ENCODE results near the gene GRIN2D.

The GRIN2D gene

DNA sequence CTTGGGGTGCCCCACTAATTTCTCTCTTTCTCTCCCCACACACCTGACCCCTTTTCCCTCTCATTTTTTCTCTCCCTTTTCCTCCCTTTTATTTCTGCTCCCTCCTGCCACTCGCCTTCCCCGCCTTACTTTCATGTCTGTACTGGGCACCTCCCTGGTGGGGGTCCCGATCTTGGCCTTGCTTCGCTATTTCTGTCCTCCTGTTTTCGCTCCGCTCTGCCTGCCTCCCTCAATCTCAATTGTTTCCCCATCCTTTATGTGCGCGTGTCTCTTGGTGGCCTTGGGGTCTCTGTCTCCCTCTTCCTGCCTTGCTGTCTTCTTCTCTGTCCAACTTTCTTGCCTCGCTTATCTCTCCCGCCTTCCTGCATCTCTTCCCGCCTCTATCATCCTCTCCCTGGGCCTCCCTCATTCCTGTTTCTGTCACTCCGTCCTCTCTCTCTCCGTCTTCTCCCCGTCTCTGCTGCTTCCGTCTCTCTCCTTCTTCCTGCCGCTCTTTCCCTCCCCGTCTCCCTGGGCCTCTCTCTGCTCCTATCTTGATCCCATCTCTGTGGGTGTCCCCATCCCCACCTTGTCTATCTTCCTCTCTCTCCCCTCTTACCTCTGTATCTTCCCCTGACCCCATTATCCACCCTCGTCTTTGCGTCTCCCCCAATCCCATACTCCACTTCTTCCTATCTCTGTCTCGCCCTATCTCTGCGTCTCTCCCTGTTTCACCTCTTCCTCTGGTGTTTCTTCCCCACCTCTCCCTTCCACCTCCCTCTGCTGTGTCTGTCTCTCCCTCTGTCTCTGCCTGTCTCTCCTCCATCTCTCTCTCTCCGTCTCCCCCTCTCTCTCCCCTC, 4.0 kb downstream of the GRIN2D start:
- no peak for DNase-seq
- no peak for TF ChIP-seq POLR2A (IDR thresholded peaks at IDR 0.05; ENCODE audit: low read length)
- no peak for TF ChIP-seq GATA1 (IDR thresholded peaks at IDR 0.05; ENCODE audit: low read depth, low read length)

DNA sequence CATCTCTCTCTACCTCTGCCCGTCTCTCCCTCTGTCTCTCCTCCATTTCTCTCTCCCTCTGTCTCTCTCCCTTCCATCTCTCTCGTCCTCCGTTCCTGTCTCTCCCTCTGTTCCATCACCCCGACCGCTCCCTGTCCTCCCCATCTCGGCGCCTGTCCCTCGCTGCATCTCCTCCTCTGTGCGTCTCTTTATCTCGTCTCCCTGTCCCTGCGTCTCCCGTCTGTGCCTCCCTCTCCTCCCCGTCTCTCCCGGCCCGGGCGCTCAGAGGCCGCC, 4.6 kb downstream of the GRIN2D start:
- TF ChIP-seq GATA1 (IDR thresholded peaks at IDR 0.05; ENCODE audit: low read depth, low read length) (no peak), POLR2A (IDR thresholded peaks at IDR 0.05; ENCODE audit: low read length) (no peak)
- no peak for DNase-seq

DNA sequence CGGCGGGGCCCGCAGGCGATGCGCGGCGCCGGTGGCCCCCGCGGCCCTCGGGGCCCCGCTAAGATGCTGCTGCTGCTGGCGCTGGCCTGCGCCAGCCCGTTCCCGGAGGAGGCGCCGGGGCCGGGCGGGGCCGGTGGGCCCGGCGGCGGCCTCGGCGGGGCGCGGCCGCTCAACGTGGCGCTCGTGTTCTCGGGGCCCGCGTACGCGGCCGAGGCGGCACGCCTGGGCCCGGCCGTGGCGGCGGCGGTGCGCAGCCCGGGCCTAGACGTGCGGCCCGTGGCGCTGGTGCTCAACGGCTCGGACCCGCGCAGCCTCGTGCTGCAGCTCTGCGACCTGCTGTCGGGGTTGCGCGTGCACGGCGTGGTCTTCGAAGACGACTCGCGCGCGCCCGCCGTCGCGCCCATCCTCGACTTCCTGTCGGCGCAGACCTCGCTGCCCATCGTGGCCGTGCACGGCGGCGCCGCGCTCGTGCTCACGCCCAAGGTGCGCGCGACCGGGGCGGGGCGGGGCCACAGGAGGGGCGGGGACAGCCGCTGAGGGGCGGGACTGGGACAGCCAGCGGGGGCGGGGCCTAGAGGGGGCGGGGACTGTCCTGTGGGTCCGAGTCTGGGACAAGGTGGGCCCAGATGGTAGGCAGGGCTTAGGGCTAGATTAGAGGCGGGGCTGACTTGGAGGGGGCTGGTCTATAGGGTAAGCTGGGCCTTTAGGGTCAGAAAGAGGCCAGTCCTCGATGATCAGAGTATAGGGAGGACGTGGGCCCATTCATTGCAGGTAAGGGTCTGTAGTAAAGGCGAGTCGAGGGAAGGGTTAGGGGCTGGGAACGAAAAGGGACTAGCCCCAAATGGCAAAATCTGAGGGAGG, 5.1 kb downstream of the GRIN2D start:
- DNase-seq: peak; percentile 90 to 92
- TF ChIP-seq POLR2A (IDR thresholded peaks at IDR 0.05; ENCODE audit: low read length) (peak; percentile 35), GATA1 (IDR thresholded peaks at IDR 0.05; ENCODE audit: low read depth, low read length) (no peak)

DNA sequence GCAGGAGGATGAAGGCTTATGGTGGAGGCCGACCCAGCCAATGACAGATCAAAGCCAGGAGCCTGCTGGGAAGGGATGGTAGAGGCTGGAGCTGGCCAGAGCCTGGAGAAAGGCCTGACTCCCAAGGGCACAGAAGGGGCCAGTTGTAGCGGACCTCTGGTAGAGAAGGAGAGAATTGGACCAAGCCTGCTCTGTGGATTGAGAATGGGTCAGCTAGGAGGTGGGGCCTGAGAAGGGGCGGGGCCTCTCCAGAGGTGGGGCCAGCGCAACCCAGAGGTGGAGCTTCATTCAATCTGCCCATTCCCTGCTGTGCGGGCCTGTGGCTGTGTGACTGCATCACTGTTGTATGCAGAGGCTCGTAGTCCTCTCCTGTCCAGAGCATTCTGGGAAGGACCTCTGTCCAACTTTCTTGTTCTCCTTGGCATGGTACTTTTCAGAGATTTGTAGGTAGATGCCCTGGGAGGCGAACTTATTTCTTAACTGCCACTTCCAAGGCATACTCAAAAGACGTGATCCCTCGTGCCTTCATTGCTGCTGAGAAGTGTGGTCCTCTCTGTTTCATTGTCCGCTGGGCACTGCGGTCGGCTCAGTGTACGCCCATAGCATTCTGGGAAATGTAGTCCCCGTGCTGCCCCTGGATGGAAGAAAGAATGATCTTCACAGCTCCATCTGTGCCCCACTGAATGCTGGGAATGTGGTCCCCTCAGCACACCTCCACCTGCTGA, 6.7 kb downstream of the GRIN2D start:
- DNase-seq: peak in 1 of 2 experiments; percentile 59
- TF ChIP-seq GATA1 (IDR thresholded peaks at IDR 0.05; ENCODE audit: low read depth, low read length) (no peak), POLR2A (IDR thresholded peaks at IDR 0.05; ENCODE audit: low read length) (no peak)

DNA sequence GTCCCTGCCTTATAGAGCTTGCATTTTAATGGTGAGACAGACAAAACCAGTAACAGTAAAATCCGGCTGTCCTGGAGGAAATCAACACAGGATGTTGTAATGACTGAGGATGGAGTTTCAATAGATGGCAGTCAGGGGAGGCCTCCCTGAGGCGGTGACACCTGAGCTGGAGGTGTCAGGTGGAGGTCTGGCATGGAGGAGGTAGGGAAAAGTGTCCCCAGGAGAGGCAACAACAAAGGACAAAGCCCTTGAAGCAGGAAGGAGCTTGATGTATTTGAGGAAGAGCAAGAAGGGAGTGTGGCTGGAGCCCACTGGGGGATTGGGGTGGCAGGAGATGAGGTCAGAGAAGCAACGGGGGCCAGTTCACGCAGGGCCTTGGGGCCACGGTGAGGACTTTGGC, 7.8 kb downstream of the GRIN2D start:
- no peak for DNase-seq

DNA sequence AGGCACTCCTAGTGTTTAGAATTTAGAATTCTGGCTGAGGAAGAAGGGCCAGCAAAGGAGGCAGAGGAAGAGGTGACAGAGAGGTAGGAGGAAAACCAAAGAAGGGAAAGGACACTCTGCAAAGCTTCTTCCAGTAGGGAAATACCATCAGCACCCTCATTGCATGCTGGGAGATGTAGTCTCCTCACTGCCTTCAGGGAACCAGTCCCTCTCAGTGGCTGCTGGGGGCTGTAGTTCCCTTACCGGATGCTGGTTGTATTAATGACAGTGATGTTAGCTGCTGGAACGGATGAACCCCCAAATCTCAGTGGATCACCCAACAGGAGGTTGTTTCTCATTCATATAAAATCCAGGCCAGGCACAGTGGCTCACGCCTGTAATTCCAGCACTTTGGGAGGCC, 10.1 kb downstream of the GRIN2D start:
- TF ChIP-seq POLR2A (IDR thresholded peaks at IDR 0.05; ENCODE audit: low read length): no peak
- TF ChIP-seq GATA1 (IDR thresholded peaks at IDR 0.05; ENCODE audit: low read depth, low read length): no peak
- peak in 1 of 2 experiments; percentile 52 for DNase-seq

More for the DNA sequence above, 7.8 kb downstream of the GRIN2D start:
- TF ChIP-seq GATA1 (IDR thresholded peaks at IDR 0.05; ENCODE audit: low read depth, low read length) (no peak), POLR2A (IDR thresholded peaks at IDR 0.05; ENCODE audit: low read length) (no peak)

DNA sequence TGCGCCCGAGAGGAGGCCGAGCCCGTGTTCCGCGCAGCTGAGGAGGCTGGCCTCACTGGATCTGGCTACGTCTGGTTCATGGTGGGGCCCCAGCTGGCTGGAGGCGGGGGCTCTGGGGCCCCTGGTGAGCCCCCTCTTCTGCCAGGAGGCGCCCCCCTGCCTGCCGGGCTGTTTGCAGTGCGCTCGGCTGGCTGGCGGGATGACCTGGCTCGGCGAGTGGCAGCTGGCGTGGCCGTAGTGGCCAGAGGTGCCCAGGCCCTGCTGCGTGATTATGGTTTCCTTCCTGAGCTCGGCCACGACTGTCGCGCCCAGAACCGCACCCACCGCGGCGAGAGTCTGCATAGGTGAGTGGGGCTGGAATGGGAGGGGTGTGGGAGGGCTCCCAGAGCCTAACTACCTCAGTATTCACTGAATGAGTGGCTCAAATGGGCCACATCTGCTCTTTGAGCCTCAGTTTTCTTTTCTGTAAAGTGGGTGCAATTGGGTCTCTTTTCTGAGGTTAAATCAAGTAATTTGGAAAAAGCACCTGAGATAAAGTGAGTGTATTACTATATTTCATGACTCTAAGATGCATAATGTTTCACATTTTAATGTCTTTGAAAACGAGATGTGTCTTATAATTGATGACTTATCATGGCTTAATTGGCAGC, 11.7 kb downstream of the GRIN2D start:
- DNase-seq: no peak
- no peak for TF ChIP-seq POLR2A (IDR thresholded peaks at IDR 0.05; ENCODE audit: low read length)
- no peak for TF ChIP-seq GATA1 (IDR thresholded peaks at IDR 0.05; ENCODE audit: low read depth, low read length)

DNA sequence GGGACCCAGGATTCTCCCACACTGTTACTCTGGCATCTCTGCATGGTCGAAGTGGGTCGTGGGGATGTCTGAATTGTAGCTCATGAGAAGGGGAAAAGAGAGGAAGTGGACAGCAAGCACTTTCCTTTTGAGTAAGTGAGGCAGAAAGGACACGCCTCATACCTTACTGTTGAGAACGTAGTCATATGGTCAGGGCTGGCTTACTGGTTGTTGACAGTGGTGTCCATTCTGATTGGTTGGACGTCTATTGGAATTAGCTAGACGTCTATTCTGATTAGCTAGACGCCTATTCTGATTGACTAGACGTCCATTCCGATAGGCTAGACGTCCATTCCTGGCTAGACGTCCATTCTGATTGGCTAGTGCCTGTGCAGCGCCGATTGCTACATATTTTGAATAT, 12.4 kb downstream of the GRIN2D start:
- no peak for DNase-seq
- TF ChIP-seq POLR2A (IDR thresholded peaks at IDR 0.05; ENCODE audit: low read length) (no peak), GATA1 (IDR thresholded peaks at IDR 0.05; ENCODE audit: low read depth, low read length) (no peak)

DNA sequence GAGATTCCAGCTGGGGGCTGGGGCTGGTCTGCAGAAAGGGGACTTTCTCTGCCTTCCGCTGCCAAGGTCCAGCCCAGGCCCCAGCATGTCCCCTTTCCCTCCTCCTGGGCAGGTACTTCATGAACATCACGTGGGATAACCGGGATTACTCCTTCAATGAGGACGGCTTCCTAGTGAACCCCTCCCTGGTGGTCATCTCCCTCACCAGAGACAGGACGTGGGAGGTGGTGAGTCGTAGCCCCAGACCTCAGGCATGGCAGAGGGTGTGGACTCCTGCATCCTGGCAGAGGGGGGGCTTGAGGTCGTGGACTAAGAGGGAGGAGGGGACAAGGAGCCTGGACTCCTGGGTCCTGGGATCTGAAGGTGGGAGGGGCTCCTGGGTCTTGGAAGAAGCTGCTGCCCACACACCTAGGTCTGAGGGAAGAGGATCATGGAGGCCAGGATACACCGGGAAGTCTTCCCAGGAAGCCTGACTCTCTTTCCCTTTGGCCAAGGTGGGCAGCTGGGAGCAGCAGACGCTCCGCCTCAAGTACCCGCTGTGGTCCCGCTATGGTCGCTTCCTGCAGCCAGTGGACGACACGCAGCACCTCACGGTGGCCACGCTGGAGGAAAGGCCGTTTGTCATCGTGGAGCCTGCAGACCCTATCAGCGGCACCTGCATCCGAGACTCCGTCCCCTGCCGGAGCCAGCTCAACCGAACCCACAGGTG, 20.6 kb downstream of the GRIN2D start:
- no peak for TF ChIP-seq GATA1 (IDR thresholded peaks at IDR 0.05; ENCODE audit: low read depth, low read length)
- no peak for TF ChIP-seq POLR2A (IDR thresholded peaks at IDR 0.05; ENCODE audit: low read length)
- DNase-seq: no peak

DNA sequence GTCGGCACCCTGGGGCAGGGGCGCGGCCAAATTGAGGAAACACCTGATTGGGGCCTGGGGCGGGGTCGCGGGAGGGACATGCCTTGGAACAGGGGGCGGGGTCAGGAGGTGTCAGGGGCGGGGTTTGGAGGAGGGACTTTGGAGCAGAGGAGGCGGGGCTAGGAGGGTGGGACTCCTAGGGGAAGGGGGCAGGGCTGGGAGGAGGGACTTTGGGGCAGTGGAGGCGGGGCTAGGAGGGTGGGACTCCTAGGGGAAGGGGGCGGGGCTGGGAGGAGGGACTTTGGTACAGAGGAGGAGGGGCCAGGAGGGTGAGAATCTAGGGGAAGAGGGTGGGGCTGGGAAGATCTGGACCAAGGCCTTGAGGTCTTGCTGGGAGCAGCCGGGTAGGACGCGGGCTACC, 21.9 kb downstream of the GRIN2D start:
- TF ChIP-seq GATA1 (IDR thresholded peaks at IDR 0.05; ENCODE audit: low read depth, low read length): no peak
- TF ChIP-seq POLR2A (IDR thresholded peaks at IDR 0.05; ENCODE audit: low read length): no peak
- DNase-seq: peak; percentile 85 to 87

DNA sequence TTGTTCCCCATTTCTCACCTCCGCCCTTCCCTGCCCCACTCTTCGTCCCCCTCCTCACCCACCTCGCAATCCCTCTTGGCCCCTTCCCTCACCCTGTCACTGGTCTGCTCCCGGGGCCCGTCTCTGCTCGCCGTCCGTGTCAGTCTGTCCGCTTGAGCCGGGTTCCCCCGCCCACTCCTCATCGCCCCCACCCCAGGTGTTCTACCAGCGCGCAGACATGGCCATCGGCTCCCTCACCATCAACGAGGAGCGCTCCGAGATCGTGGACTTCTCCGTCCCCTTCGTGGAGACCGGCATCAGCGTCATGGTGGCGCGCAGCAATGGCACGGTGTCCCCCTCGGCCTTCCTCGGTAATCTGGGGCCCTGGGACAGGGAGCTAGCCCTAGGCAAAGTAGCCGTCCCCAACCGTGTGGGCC, 22.3 kb downstream of the GRIN2D start:
- no peak for DNase-seq
- TF ChIP-seq GATA1 (IDR thresholded peaks at IDR 0.05; ENCODE audit: low read depth, low read length) (no peak), POLR2A (IDR thresholded peaks at IDR 0.05; ENCODE audit: low read length) (no peak)

DNA sequence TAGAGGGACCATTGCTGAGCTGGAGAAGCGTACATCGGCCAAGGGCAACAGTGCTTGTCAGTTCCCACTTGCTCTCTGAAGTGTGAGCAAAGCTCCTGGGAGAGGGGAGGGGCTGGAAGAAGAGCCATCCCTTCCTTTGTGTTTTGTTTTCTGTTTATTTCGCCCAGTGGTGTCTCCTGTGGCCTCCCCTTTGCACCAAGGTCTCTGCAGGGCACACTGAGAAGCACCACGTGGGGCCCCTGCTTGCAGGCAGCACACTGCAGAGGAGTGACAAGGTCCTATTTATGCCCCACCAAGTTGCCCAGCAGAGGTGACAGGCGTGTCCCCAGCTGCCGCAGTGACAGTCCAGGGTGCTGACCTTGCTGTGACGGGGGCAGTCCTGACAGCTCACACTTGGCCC, 24.0 kb downstream of the GRIN2D start:
- TF ChIP-seq GATA1 (IDR thresholded peaks at IDR 0.05; ENCODE audit: low read depth, low read length): no peak
- TF ChIP-seq POLR2A (IDR thresholded peaks at IDR 0.05; ENCODE audit: low read length): no peak
- no peak for DNase-seq

All from erythroblast (primary cell).